Measurements from ENCODE around the gene DSCAML1. TPM values are rescaled to one million over a fixed set of nuclear protein-coding genes. Genes with fewer than 3 reads are reported as not detected.

DSCAML1 gene
- total RNA-seq, 2 experiments from 2014 or later = 0.13 to 0.29 TPM

- TF ChIP-seq, protein P1, sequence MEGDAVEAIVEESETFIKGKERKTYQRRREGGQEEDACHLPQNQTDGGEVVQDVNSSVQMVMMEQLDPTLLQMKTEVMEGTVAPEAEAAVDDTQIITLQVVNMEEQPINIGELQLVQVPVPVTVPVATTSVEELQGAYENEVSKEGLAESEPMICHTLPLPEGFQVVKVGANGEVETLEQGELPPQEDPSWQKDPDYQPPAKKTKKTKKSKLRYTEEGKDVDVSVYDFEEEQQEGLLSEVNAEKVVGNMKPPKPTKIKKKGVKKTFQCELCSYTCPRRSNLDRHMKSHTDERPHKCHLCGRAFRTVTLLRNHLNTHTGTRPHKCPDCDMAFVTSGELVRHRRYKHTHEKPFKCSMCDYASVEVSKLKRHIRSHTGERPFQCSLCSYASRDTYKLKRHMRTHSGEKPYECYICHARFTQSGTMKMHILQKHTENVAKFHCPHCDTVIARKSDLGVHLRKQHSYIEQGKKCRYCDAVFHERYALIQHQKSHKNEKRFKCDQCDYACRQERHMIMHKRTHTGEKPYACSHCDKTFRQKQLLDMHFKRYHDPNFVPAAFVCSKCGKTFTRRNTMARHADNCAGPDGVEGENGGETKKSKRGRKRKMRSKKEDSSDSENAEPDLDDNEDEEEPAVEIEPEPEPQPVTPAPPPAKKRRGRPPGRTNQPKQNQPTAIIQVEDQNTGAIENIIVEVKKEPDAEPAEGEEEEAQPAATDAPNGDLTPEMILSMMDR (IDR thresholded peaks at IDR 0.05) = no peak
- Mint-ChIP-seq H3K27ac (no peak overlapping the region), H3K9me3 (no peaks in the 10 kb centered on the region), H3K27me3 (no peaks in the 10 kb centered on the region), H3K4me1 (ENCODE audit: low read depth) (no peaks in the 10 kb centered on the region), H3K4me3 (no peak overlapping the region), H3K36me3 (ENCODE audit: low read depth) (no peaks in the 10 kb centered on the region)
- ATAC-seq (no peak), DNase-seq (no peak)
- CTCF ChIA-PET = no interaction called here
- POLR2A ChIA-PET = no interaction called here
- intact Hi-C loops (cut with micrococcal nuclease) = no loop called here
Measured at GRCh38 chr11:117524468-117525183, 272.4 kb downstream of the DSCAML1 start.

DNA sequence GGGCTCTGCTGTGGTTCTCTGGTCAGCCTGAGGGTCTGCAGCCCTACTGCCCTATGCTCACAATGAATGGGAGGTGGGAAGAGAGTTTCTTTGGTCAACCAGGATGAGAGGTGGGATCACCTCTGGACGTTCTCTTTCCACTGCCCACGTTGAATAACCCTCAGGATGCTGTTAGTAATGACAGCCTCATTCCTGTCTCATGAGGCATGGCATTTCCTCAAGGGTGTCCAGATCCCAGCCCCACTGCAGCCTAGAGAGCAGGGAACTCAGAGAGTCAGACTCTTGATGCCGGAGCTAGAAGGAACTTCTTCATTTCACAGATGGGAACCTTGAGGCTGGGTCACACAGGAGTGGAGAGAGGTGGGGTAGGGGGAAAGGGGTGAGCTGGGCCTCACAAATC, 273.3 kb downstream of the DSCAML1 start:
- CTCF ChIA-PET = no interaction called here
- Mint-ChIP-seq H3K27me3 (no peaks in the 10 kb centered on the region), H3K4me3 (no peak overlapping the region), H3K9me3 (no peaks in the 10 kb centered on the region), H3K36me3 (ENCODE audit: low read depth) (no peaks in the 10 kb centered on the region), H3K4me1 (ENCODE audit: low read depth) (no peaks in the 10 kb centered on the region), H3K27ac (no peak overlapping the region)
- POLR2A ChIA-PET = no interaction called here
- TF ChIP-seq, protein P1 (IDR thresholded peaks at IDR 0.05) = no peak
- ATAC-seq (no peak), DNase-seq (no peak)
- intact Hi-C loops (cut with micrococcal nuclease) = no loop called here

GRCh38 chr11:117521974-117522373, 275.0 kb downstream of the DSCAML1 start:
- TF ChIP-seq, protein P1 (IDR thresholded peaks at IDR 0.05) = no peak
- Mint-ChIP-seq H3K27me3 (no peaks in the 10 kb centered on the region), H3K9me3 (no peaks in the 10 kb centered on the region), H3K36me3 (ENCODE audit: low read depth) (no peaks in the 10 kb centered on the region), H3K4me1 (ENCODE audit: low read depth) (no peaks in the 10 kb centered on the region), H3K4me3 (no peak overlapping the region), H3K27ac (no peak overlapping the region)
- ATAC-seq (no peak), DNase-seq (no peak)
- ChIA-PET CTCF (no interaction called here), POLR2A (no interaction called here)
- intact Hi-C loops (cut with micrococcal nuclease) = no loop called here

- H3K36me3 Mint-ChIP-seq (ENCODE audit: low read depth) = no peaks in the 10 kb centered on the region
- TF ChIP-seq, protein P1 (IDR thresholded peaks at IDR 0.05) = no peak
- ATAC-seq (no peak), DNase-seq (no peak)
- no peaks in the 10 kb centered on the region for H3K4me1 Mint-ChIP-seq (ENCODE audit: low read depth)
- CTCF ChIA-PET = no interaction called here
- intact Hi-C loops (cut with micrococcal nuclease) = no loop called here
- no peak overlapping the region for H3K4me3 Mint-ChIP-seq
- H3K27me3 Mint-ChIP-seq = no peaks in the 10 kb centered on the region
- H3K9me3 Mint-ChIP-seq = no peaks in the 10 kb centered on the region
- POLR2A ChIA-PET = no interaction called here
- no peak overlapping the region for H3K27ac Mint-ChIP-seq
Measured at GRCh38 chr11:117520966-117521365, 276.1 kb downstream of the DSCAML1 start.

DNA sequence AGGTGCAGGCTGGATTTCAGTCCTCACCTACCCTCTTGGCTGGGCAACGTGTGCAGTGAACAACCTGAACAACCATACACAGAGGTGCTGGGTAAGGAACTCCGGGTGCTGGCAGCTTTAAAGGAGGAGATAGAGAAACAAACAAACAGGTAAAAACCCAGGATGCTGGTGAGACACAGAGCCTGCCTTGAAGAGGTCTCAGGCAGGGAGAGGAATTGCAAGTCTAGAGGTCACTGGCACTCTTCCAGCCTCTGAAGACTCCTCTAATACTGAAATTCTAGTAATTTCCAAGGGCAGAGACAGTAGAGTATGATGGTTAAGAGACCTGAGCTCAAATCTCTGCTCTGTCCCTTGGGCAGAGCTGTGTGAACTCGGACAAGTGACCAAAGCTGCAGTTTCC, 276.8 kb downstream of the DSCAML1 start:
- Mint-ChIP-seq H3K9me3 (no peaks in the 10 kb centered on the region), H3K4me1 (ENCODE audit: low read depth) (no peaks in the 10 kb centered on the region), H3K27me3 (no peaks in the 10 kb centered on the region), H3K4me3 (no peak overlapping the region), H3K27ac (no peak overlapping the region), H3K36me3 (ENCODE audit: low read depth) (no peaks in the 10 kb centered on the region)
- TF ChIP-seq, protein P1 (IDR thresholded peaks at IDR 0.05) = no peak
- ATAC-seq (no peak), DNase-seq (no peak)
- intact Hi-C loops (cut with micrococcal nuclease) = no loop called here
- ChIA-PET CTCF (no interaction called here), POLR2A (no interaction called here)
